Measurements from ENCODE around the gene TSC22D3. TPM values are rescaled to one million over a fixed set of nuclear protein-coding genes. Genes with fewer than 3 reads are reported as not detected.

The TSC22D3 gene
- polyA plus RNA-seq, 1 of the 3 experiments (the other 2 are of a cell fraction), result 9.2 TPM

DNA sequence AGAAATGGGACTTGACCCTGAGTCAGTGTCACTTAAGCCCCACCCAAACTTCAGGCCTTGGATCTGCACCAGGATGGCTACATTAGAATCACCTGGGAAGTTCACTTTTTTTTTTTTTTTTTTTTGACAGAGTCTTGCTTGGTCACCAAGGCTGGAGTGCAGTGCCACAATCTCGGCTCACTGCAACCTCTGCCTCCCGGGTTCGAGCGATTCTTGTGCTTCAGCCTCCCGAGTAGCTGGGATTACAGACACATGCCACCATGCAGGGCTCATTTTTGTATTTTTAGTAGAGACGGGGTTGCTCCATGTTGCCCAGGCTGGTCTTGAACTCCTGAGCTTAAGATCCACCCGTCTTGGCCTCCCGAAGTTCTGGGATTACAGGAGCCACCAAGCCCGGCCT lies 4.9 kb upstream of the TSC22D3 start:
- POLR2A ChIA-PET, result no interaction called here
- peaks cover 15% of the 10 kb centered on the region for H3K27me3 ChIP-seq (ENCODE audit: insufficient read depth)
- H3K9me3 ChIP-seq, result no peaks in the 10 kb centered on the region
- H3F3A ChIP-seq (replicated peaks; ENCODE audit: insufficient read depth), result no peaks in the 10 kb centered on the region
- H3K4me3 ChIP-seq (ENCODE audit: low read depth in 2 of 2, low read length in 1 of 2), result no peak overlapping the region
- H3K4me1 ChIP-seq (ENCODE audit: control insufficient read depth in 1 of 2, insufficient read depth in 2 of 2, low read depth in 1 of 2, low read length in 1 of 2), result peaks cover 0 to under 1% of the 10 kb centered on the region in 2 experiments; a peak in 1 of 4 replicates
- no peak overlapping the region for H3K4me2 ChIP-seq
- TF ChIP-seq MXI1 (IDR thresholded peaks at IDR 0.05; ENCODE audit: low read depth, low read length) (no peak), RXRA (IDR thresholded peaks at IDR 0.05; ENCODE audit: borderline replicate concordance, low read depth) (no peak), TCF12 (IDR thresholded peaks at IDR 0.05) (no peak), SMC3 (IDR thresholded peaks at IDR 0.05; ENCODE audit: low read depth, low read length) (no peak), YY1 (IDR thresholded peaks at IDR 0.05; ENCODE audit: low read depth) (no peak), POLR2AphosphoS5 (IDR thresholded peaks at IDR 0.05; ENCODE audit: low read depth, low read length) (no peak), NRF1 (IDR thresholded peaks at IDR 0.05; ENCODE audit: low read depth, low read length) (no peak)
- TF ChIP-seq, protein P1, sequence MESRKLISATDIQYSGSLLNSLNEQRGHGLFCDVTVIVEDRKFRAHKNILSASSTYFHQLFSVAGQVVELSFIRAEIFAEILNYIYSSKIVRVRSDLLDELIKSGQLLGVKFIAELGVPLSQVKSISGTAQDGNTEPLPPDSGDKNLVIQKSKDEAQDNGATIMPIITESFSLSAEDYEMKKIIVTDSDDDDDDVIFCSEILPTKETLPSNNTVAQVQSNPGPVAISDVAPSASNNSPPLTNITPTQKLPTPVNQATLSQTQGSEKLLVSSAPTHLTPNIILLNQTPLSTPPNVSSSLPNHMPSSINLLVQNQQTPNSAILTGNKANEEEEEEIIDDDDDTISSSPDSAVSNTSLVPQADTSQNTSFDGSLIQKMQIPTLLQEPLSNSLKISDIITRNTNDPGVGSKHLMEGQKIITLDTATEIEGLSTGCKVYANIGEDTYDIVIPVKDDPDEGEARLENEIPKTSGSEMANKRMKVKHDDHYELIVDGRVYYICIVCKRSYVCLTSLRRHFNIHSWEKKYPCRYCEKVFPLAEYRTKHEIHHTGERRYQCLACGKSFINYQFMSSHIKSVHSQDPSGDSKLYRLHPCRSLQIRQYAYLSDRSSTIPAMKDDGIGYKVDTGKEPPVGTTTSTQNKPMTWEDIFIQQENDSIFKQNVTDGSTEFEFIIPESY (IDR thresholded peaks at IDR 0.05; ENCODE audit: borderline replicate concordance, low read depth), result no peak
- no peak overlapping the region for H3K9ac ChIP-seq
- H2AFZ ChIP-seq (ENCODE audit: low read depth), result no peak overlapping the region
- no peak overlapping the region for H3K27ac ChIP-seq (ENCODE audit: low read depth in 2 of 2, low read length in 1 of 2)
- no peak for DNase-seq
- H3K36me3 ChIP-seq (replicated peaks in 1 of 2; ENCODE audit: control insufficient read depth in 1 of 2, insufficient read depth in 2 of 2, low read length in 1 of 2), result no peaks in the 10 kb centered on the region
- no peaks in the 10 kb centered on the region for H3K79me2 ChIP-seq (ENCODE audit: insufficient read depth)
- CTCF ChIA-PET, result interaction anchor here (1.0 to 1.3 kb wide), 3 partner anchors 120 to 125 kb away, joined by 3 to 5 read pairs (median 4); no protein-coding TSS in a partner anchor
- no peaks in the 10 kb centered on the region for H4K20me1 ChIP-seq (ENCODE audit: insufficient read depth)
- H3K9me2 ChIP-seq, result no peaks in the 10 kb centered on the region
- 23% methylated on average over 9 of the region's 9 CpGs for WGBS (ENCODE audit: low lambda C conversion rate)

DNA sequence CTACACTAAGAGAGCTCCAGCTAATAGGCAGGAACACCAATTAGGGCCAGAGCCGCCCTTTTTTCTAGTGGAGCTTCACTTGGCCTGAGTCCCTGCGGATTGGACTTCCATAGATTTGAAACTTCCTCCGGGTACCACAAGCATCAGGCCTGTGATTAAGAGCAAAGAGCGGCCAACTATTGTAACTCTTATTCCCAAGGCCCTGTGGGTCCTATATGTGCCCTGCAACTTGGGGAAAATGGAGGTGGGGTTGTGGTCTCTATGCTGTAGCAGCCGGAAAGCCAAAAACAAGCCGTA lies 1.9 kb upstream of the TSC22D3 start, which contains the start of gene NCBP2L:
Gene NCBP2L (plus strand): TSS at position 198 of the 297 bp plus-strand sequence. CDS start 16,488 bp downstream, outside the sequence.
- Histone ChIP-seq H3K27ac (ENCODE audit: low read depth in 2 of 2, low read length in 1 of 2) (no peak within 1 kb of the TSS), H3K9ac (no peak within 1 kb of the TSS), H3K27me3 (ENCODE audit: insufficient read depth) (peaks cover 45% of the 10 kb centered on the region), H4K20me1 (ENCODE audit: insufficient read depth) (no peaks in the 10 kb centered on the region), H3K4me1 (ENCODE audit: control insufficient read depth in 1 of 2, insufficient read depth in 2 of 2, low read depth in 1 of 2, low read length in 1 of 2) (peaks cover 0 to 5% of the 10 kb centered on the region in 2 experiments; a peak in 1 of 4 replicates), H3K36me3 (replicated peaks in 1 of 2; ENCODE audit: control insufficient read depth in 1 of 2, insufficient read depth in 2 of 2, low read length in 1 of 2) (no peaks in the 10 kb centered on the region), H3K4me3 (ENCODE audit: low read depth in 2 of 2, low read length in 1 of 2) (peak within 1 kb of the TSS; percentile 37 to 58), H3K79me2 (ENCODE audit: insufficient read depth) (no peaks in the 10 kb centered on the region), H3K4me2 (peak within 1 kb of the TSS; percentile 83), H3F3A (replicated peaks; ENCODE audit: insufficient read depth) (no peaks in the 10 kb centered on the region), H2AFZ (ENCODE audit: low read depth) (peak within 1 kb of the TSS; percentile 24; the same call in 1 of the 2 replicates), H3K9me3 (no peaks in the 10 kb centered on the region), H3K9me2 (no peaks in the 10 kb centered on the region)
- ChIA-PET POLR2A (interaction anchor here (1.3 kb wide), 1 partner anchor 118 kb away, joined by 4 read pairs; no protein-coding TSS in a partner anchor), CTCF (interaction anchor here (0.5 to 3.9 kb wide), 41 partner anchors 8 to 903 kb away, joined by 3 to 63 read pairs (median 4); no protein-coding TSS in a partner anchor)
- DNase-seq, result no peak
- 40% methylated on average over 3 of the region's 6 CpGs for WGBS (ENCODE audit: low lambda C conversion rate)
- no peak for TF ChIP-seq ELF1 (IDR thresholded peaks at IDR 0.05)
- TF ChIP-seq RXRA (IDR thresholded peaks at IDR 0.05; ENCODE audit: borderline replicate concordance, low read depth), result no peak
- no peak for TF ChIP-seq NFIC (IDR thresholded peaks at IDR 0.05; ENCODE audit: borderline replicate concordance)
- no peak for TF ChIP-seq GABPA (IDR thresholded peaks at IDR 0.05; ENCODE audit: low read depth)
- TF ChIP-seq, protein P2, sequence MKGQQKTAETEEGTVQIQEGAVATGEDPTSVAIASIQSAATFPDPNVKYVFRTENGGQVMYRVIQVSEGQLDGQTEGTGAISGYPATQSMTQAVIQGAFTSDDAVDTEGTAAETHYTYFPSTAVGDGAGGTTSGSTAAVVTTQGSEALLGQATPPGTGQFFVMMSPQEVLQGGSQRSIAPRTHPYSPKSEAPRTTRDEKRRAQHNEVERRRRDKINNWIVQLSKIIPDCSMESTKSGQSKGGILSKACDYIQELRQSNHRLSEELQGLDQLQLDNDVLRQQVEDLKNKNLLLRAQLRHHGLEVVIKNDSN (IDR thresholded peaks at IDR 0.05; ENCODE audit: borderline replicate concordance, low read depth), result no peak

Data from SK-N-SH (cell line).